TTC549 (cell line): Measurements from ENCODE around the gene FLCN.

Source experiments
- FAIRE-seq: peaks from 2 replicates; lab custom pipeline; 2012; peaks lifted over from hg19 to GRCh38; lab: Jason Lieb, UNC

FLCN gene

GRCh38 chr17:17235212-17236174, 1.5 kb downstream of the FLCN start:
- FAIRE-seq: no peak

- no peak for FAIRE-seq
Observed at GRCh38 chr17:17232303-17232621, 4.7 kb downstream of the FLCN start.

- FAIRE-seq: no peak
Observed at GRCh38 chr17:17231621-17232302, 5.2 kb downstream of the FLCN start.

GRCh38 chr17:17229416-17230384, 7.3 kb downstream of the FLCN start:
- no peak for FAIRE-seq

GRCh38 chr17:17228521-17229279, 8.3 kb downstream of the FLCN start:
- no peak for FAIRE-seq

GRCh38 chr17:17227608-17228520, 9.1 kb downstream of the FLCN start:
- FAIRE-seq: no peak

GRCh38 chr17:17226451-17227265, 10.3 kb downstream of the FLCN start:
- no peak for FAIRE-seq

- FAIRE-seq: no peak
Observed at GRCh38 chr17:17225901-17226300, 11.1 kb downstream of the FLCN start.

- FAIRE-seq: no peak
Observed at GRCh38 chr17:17224137-17224536, 12.8 kb downstream of the FLCN start.

- FAIRE-seq: no peak
Observed at GRCh38 chr17:17223736-17224135, 13.2 kb downstream of the FLCN start.

GRCh38 chr17:17221329-17221728, 15.6 kb downstream of the FLCN start:
- FAIRE-seq: no peak

- FAIRE-seq: no peak
Observed at GRCh38 chr17:17220529-17220928, 16.4 kb downstream of the FLCN start.

- no peak for FAIRE-seq
Observed at GRCh38 chr17:17217995-17218394, 19.0 kb downstream of the FLCN start.

- FAIRE-seq: no peak
Observed at GRCh38 chr17:17216776-17217175, 20.2 kb downstream of the FLCN start.

- FAIRE-seq: no peak
Observed at GRCh38 chr17:17216236-17216635, 20.7 kb downstream of the FLCN start.

- FAIRE-seq: no peak
Observed at GRCh38 chr17:17215575-17215974, 21.4 kb downstream of the FLCN start.

- no peak for FAIRE-seq
Observed at GRCh38 chr17:17214646-17215436, 22.1 kb downstream of the FLCN start.

GRCh38 chr17:17213775-17214174, 23.2 kb downstream of the FLCN start:
- FAIRE-seq: no peak

- FAIRE-seq: no peak
Observed at GRCh38 chr17:17207998-17208397, 29.0 kb downstream of the FLCN start.
